ENCODE results near the gene CAMP.

Gene CAMP

DNA sequence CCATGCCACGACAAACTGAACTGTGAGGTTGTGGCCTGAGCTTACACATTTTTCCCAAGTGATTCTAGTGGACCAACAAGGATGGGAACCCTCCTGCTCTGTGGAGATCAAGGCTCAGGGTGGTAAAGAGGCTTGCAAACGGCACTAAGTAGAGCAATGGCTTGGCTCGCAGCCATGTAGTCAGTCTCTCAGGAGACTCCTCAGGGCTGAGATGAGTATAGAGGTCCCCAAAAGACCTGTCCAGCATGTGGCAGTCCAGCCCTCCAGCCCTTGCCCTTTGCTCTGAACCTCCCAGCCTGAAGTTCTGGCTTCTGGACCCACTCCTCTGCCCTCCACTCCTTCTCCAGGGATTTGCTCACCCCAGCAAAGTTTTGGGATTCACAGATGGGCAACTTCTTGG lies 8.3 kb upstream of the CAMP start:
- no peak for DNase-seq

DNA sequence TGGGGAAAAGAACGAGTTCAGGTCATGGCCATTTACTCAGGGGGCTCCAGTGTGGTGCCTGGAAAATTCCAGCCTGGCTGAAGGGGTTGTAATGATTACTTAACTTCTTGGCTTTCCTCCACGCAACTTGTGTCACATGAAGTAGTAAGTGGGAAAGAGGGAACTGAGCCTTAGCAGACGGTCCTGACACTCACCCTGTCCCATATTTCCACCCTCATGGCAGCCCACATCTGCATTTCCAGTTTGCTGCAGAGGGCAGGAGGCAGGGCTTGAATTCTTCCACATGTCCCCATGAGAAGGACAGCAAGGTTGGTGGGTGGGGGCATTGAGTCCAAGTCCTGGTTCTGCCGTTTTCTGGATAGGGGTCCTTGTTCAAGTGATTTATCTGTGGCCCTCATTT lies 7.8 kb upstream of the CAMP start:
- no peak for DNase-seq

DNA sequence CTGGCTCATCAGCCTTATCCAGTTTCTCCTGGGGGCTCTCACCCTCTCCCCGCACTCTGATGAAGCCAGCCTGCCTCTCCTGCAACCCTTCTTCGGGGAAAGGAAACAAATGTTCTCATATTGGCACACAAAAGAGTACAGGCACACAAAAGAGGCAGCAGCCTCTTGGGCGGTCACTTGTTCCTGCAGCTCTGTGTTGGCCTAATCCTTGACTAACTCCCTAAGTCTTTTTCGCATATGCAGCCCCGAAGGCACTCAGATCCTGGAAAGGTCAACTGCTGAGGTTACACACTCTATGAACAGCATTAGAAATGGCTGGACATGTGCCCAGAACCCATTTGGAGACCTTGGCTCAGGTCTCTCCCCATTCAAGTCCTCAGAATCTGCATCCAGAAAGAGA lies 7.4 kb upstream of the CAMP start:
- no peak for DNase-seq

DNA sequence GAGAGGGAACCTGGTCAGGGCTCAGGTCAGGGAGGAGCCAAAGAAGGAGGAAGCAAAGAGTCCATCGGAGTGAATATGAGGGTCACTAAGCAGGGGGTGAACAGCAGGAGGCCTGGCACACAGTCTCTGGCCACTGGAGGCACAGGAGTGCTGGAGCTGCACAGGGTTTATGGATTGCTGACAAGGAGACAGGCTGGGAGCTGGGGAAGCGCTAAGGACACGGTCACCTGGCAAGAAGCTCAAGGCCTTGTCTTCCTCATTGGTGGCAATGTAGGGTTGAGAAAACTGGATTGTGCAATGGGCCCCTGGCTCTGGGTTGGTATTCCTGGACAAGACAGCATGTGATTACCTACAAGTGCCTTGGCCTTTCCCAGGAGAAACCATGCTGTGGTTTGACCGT lies 5.8 kb upstream of the CAMP start:
- DNase-seq: no peak

DNA sequence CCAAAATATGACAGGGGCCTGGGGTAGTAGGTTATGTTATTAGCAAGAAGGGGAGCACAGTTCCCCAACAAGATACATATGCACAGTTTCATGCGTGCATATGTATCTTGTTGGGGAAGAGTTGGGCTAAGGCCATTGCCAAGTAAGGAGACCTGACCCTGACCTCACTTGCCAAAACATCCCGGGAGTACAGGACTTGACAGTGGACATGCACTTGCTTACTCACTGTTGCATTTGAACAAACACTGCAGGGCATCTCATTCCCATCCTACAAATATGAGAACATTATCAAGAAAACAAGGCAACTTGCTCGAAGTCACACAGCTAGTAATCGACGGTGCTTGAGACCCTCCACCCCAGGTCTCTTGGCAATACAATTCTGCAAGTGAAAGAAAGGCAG lies 4.8 kb upstream of the CAMP start:
- no peak for DNase-seq

DNA sequence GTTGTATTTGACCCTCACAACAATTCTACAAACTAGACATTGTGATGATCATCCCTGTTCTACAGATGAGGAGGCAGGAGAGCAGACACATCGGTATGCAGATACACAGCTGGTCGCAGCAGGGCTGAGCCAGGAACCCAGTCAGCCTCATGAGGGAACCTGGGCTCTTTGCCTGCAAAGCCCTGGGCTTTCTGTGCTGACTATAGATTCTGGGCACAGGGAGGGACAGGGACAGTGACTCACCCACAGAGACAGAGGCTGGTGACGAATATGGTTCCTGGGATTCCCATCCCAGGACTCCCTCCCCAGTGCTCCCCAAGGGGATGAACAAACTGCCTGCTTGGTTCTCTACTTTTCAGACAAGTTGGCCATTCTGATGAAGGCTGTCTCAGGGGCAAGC lies 3.8 kb upstream of the CAMP start:
- DNase-seq: no peak

DNA sequence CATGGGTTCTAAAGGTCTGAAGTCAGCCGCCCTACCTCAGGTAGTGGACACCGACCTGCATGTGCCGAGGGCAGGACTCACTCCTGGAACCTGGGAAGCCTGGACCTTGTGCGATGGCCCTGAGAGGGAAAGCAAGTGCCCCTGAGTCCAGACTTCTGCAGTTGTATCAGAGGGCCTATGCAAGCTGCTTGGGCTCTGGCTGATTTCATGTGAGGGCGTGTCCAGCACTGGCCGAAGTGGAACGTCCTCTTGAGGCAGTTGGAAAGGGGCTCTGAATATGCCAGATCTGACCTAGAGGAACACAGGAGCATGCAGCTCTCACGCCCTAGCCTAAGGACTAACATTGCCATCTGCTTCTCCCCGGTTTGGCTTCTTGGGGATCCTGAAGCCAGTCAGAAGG lies 2.5 kb upstream of the CAMP start:
- no peak for DNase-seq

DNA sequence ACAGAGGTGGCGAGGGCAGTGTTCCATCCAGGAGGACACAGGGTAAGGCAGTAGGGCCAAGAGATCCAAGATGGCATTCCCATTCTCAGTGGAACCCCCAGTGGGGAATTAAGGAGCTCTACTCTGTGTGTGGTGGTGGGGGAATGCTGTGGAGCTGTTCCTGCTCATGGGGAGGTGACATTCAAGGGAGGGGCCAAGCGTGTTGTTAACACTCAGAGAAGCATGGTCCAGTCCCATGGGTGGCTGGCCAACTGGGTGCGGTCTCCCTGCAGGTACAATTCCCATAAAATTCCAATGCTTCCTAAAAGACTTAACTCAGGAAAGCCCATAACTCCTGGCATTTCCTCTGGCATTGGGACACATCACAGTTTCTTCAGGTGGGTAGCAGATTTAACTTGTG lies 2.3 kb downstream of the CAMP start:
- no peak for DNase-seq

DNA sequence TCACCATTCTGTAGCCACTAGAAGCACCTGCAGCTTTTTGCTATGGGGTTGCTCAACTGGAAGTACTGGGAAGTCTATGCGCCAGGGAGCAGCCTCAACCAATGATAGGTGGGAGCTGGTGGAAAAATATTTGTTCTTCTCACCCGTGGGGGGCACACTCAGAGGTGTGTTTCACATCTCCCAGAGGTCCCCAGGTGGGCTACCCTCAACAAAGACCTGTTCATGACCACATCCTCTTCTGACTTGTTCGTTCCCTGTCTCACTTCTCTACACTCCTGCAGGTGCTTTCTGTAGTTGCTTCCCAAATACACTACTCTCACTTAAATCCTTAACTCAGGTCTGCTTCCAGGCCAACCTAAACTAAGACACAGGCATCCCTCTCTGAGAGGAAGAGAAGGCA lies 3.6 kb downstream of the CAMP start:
- DNase-seq: no peak

DNA sequence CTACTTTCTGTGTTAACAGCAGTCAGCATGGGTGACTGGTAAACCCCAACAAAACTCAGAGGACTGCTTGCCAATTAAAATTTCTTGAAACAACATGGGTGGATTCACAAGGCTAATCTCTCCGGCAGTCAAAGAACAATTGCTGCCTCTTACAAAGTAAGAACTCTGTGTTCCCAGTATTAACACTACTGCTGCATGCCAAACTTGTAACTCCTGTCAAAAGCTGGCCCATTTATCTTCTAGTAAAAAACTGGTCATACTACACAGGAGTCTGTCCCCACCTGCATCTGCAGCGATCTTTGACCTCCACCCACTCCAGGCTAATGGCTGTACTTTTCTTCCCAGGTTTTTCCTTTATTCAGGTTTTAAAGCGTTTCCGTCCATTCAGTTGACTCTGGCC lies 8.9 kb downstream of the CAMP start:
- no peak for DNase-seq

DNA sequence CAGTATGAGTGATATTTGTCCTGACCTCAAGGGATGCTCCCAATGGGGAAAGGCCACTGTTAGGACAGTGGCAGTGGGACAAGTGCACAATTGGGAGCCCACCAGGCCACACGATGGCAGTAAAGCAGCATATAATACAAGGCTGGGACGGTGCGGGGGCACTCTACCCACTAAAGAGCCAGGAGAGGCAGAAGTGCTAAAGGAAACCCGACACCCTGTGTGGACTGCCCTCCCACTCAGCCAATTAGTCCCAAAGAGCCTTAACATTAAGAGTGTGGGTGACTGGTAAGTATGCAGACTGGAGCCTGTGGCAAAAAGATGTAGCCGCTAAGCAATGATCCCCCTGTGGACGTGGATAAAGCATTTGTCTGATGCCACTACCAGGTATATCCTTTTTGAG lies 9.4 kb downstream of the CAMP start:
- DNase-seq: peak; percentile 60

DNA sequence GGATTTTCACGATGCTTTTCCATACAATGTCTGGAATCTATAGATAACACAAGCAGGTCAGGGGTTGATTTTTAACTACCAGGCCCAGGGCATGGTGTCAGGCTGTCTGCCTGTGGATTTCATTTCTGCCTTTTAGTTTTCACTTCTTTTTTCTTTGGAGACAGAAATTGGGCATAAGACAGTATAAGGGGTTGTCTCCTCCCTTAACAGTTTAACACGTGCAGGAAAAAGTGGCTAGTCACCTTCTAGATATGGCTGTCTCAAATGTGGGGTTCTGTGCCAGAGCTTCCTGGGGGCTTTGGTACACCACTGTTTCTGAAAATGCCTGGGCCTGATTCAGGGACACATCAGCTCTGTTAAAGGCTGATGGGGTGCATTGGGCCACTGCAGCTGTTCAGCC lies 10.2 kb downstream of the CAMP start:
- no peak for DNase-seq

DNA sequence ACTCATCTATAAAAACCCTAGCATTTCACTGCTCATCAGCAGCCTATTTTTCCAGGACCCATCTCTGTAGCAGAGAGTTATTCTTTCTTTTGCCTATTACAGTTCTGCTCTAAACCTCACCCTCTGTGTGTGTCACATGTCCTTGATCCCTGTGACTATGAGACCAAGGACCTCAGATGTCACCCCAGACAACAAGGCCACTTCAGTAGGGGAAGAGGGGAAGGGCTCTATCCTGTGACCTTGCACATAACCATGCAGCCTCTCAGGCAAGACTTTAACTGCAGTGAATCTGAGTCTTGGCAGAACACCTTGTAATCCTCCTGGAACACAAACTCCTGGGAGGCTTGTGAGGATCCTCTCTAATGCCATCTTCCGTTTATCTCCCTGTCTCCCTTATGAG lies 13.2 kb downstream of the CAMP start:
- DNase-seq: no peak

DNA sequence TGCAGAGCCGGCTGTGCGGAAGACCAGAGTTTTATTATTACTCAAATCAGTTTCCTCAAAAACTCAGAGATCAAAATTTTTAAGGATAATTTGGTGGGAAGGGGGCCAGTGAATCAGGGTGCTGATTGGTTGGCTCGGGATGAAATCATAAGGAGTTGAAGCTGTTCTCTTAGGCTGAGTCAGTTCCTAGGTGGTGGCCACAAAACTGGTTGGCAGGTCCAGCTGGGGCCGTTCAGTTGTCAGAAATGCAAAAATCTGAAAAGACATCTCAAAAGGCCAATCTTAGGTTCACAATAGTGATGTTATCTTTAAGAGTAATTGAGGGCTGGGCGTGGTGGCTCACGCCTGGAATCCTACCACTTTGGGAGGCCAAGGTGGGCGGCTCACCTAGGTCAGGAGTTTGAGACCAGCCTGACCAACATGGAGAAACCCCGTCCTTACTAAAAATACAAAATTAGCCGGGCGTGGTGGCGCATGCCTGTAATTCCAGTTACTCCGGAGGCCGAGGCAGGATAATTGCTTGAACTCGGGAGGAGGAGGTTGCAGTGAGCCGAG lies 15.3 kb downstream of the CAMP start:
- DNase-seq: no peak

DNA sequence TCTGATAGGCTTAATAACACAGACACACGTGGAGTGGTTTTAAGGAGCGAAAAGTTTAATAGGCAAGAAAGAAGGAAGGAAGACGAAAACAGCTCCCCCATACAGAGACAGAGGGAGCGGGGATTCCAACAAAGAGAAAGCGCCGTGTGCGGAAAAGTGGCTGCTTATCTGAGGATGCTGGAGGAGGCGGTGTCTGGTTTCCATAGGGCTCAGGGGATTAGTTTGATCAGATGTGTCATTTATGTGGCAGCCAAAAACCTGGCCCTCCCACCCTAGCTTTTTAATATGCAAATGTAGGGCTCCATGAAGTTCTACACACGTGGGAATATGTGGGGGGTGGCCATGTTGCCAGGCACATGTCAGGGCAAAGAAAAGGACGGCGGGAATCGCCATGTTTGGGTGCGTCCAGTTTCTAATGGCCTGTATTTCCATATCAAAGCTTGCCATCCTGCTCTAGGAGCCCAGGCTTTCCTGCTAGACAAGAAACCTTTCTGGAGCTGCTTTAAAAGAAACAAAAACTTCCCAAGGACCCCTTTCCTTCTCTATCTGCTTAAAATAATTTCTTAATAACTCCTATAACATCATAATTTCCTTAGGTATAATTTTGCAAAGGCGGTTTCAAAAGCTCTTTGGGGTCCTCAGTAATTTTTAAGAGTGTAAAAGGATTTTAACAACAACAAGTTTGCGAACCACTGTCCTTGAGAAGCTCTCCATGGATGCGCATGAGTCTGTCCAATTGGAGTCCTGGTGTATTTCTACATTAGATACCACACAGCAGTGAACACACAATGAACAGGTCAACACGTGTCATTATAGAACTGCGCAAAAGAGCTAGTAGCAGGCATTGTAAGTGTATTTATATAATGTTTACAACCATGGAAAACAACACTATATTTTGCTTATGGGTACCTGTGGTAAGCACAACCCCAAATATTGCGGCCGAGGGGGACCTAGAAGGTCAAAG lies 17.0 kb downstream of the CAMP start:
- no peak for DNase-seq

DNA sequence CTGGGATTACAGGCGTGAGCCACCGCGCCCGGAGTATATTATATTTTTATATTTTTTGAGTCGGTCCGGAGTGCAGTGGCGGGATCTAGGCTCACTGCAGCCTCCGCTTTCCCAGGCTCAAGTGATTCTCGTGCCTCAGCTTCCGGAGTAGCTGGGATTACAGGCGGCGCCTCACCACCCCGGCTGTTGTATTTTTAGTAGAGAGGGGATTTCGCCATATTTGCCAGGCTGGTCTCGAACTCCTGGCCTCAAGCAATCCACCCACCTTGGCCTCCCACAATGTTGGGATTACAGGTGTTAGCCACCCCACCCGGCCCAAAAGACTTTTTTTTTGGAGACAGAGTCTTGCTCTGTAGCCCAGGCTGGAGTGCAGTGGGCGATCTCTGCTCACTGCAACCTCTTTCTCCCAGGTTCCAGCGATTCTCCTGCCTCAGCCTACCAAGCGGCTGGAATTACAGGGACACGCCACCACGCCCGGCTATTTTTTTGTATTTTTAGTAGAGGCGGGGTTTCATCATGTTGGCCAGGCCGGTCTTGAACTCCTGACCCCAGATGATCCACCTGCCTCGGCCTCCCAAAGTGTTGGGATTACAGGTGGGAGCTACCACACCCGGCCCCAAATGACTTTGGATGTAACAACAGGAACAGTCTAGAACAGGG lies 18.6 kb downstream of the CAMP start:
- no peak for DNase-seq

DNA sequence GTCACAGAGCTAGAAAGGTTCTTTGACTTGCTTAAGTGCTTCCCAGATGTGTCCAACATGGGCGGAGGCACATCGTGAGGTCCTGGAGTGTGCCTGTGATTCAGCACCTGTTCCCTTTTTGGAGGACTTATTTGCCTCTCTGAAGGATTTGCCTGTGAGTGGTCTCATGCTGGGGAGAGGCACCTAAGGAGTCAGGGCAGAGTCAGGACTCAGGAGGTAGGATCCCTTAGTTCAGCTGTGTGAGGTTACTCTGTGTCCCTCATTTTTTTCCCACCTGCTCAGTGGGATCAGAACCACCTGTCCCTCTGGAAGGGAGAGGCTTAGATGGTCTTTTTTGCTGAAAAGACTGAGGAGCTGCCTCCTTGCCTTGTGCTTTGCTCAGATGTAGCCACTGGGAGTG lies 20.6 kb downstream of the CAMP start:
- no peak for DNase-seq

DNA sequence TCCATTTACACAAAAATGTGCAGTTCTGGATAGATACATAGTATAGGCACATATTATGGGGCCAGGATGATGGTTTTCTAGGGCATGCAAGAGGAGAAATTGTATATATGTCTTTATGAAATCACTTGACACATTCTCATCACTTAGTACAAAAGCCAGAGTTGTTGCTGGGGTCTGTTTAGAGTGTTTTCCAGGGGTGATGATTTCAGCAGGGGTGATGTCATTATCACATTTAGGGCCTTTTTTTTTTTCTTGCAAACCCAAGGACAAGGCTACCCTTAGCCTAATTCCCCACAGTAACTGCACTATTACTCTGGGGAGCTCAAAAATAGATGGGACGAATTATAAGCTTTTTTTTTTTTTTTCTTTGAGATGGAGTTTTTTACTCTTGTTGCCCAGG lies 21.2 kb downstream of the CAMP start:
- no peak for DNase-seq

DNA sequence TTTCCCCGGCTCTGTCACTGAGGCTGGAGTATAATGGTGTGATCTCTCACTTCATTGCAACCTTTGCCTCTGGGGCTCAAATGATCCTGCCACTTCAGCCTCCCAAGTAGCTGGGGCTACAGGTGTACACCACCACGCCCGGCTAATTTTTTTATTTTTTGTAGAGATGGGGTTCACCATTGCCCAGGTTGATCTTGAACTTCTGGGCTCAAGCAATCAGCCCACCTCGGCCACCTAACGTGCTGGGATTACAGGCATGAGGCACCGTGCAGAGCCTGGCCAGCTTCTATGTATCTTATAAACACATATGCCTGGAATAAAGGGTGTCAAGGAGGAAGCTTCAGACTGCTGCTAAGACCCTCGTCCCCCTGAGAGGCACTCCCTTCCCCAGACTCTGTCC lies 21.8 kb downstream of the CAMP start:
- no peak for DNase-seq

DNA sequence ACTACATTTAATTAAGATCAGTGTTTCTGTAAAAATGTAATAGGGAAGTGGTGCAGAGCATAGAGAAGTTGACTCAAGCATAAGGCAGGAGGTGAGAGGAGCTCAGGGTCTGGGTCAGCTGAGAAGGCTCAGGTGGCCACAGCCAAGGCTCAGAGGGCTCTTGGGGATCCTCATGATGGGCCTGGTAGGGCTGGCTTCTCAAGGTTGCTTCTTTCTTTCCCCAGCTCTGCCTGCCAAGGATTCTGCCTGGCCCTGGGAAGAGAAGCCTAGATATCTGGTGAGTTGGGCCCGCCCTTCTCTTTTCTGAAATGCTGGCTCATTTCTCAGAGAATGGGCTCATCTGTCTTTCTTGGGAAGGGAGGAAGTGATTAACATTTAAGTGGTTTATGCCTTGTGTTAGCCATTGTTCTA lies 24.1 kb downstream of the CAMP start:
- no peak for DNase-seq

DNA sequence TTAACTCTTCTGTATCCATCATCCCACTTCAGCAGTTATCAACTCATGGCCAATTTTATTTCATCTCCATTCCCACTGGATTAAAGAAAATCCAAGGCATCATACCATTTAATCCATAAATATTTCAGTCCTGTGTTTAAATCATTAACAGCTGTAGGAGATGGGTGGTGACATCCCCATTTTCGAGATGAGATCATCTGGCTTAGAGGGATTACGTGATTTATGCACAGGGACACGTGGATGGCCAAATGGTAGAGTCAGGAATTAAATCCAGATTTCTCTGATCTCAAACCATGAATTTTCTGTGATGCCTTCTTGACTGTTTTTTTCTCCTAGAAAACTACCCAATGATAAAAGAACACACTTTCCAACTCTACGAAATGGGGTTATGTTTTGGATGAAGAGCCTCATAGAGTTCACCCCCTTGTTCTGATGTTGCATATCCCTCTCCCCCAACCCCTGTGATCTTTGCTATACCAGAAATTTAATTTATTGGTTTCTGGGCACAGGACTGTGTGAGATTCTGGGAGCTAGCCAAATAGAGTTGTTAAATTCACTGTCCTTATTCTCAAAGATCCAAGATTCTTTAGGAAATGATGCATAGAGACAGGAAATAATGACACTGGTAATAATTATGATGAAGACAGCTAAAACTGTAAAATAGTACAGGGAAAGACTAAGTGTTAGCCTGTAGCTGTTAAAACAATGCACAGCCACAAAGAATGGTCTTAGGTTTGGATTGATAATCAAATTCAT lies 25.0 kb downstream of the CAMP start:
- DNase-seq: no peak

DNA sequence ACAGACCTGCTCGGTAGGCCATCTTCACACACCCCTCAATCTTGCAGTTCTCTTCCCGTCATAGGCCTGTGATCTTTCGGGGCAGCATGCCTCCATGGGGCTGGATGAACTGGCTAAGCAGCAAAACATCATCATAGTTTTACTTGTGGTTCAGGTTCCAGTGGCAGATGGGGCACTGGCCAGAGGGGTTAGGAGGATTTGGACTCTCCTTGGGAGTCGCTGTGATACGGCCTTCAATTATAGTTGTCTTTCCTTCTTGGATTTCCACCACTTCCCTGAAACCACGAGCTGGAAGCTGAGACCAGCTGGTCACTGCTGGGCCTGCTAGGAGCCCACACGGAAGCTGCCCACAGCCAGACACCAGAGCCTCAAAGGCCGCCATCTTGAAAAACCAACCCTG lies 33.3 kb downstream of the CAMP start:
- no peak for DNase-seq

DNA sequence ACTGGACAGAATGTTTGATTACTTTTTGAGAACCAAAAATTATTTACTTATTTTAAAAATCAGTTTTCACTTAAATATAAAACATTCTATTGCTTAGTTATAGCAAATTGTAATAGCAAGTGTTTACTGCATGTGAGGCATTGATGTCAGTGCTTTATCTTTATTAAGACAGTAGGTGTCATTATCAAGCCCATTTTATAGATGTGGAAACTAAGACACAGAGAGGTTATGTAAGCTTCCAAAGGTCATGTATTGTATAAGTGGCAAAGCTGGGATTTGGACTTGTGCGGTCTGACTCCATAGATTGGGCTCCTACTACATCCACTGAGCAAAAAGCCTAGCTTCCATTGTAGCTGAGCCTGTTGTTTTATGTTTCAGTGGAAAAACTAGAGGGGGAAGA lies 35.2 kb downstream of the CAMP start:
- DNase-seq: no peak

DNA sequence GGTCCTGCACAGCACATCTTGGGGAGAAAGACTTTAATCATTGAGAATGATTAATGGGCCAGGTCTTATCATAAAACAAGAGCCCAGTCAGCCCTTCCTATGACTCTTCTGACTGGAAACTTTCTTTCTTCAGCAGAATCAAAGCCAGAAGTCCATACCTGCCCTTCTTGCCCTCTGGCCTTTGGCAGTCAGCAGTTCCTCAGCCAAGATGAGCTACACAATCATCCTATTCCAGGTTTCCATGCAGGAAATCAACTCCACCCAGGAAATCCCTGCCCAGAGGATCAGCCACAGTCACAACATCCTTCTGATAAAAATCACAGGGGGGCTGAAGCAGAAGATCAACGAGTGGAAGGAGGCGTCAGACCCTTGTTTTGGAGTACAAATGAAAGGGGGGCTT lies 44.5 kb downstream of the CAMP start:
- no peak for DNase-seq
